ENCODE data around the gene PLXDC2. TPM values are rescaled to one million over a fixed set of nuclear protein-coding genes. Genes with fewer than 3 reads are reported as not detected.

Gene PLXDC2
- total RNA-seq, 1 experiment from 2014 or later: 0.21 TPM

DNA sequence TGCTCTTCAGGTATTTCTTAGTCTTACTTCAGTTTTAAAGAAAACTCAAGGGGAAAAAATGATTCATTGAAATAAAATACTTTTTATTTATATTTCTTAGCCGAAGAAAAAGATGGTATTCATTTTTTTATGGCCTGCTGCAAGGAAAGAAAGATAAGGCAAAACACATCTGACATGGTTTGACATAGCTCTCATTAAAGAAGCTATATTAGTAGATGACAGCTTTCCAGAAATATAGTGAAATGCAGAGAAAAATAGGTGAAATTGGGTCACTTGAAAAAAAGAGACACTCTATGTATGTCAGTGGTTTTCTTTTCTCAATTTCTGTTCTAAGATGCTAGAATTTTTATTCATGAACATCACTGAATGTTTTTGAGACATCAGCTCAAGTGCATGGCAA, 438.3 kb downstream of the PLXDC2 start:
- no TSS peak for BruUV-seq (replicated peaks)
- H3K36me3 ChIP-seq (ENCODE audit: control insufficient read depth, insufficient read depth, low read length): no peaks in the 10 kb centered on the region
- DNase-seq (ENCODE audit: low read depth, low spot score): no peak
- TF ChIP-seq TCF7L2 (IDR thresholded peaks at IDR 0.05; ENCODE audit: low read depth, low read length): no peak
- TF ChIP-seq, protein P1, sequence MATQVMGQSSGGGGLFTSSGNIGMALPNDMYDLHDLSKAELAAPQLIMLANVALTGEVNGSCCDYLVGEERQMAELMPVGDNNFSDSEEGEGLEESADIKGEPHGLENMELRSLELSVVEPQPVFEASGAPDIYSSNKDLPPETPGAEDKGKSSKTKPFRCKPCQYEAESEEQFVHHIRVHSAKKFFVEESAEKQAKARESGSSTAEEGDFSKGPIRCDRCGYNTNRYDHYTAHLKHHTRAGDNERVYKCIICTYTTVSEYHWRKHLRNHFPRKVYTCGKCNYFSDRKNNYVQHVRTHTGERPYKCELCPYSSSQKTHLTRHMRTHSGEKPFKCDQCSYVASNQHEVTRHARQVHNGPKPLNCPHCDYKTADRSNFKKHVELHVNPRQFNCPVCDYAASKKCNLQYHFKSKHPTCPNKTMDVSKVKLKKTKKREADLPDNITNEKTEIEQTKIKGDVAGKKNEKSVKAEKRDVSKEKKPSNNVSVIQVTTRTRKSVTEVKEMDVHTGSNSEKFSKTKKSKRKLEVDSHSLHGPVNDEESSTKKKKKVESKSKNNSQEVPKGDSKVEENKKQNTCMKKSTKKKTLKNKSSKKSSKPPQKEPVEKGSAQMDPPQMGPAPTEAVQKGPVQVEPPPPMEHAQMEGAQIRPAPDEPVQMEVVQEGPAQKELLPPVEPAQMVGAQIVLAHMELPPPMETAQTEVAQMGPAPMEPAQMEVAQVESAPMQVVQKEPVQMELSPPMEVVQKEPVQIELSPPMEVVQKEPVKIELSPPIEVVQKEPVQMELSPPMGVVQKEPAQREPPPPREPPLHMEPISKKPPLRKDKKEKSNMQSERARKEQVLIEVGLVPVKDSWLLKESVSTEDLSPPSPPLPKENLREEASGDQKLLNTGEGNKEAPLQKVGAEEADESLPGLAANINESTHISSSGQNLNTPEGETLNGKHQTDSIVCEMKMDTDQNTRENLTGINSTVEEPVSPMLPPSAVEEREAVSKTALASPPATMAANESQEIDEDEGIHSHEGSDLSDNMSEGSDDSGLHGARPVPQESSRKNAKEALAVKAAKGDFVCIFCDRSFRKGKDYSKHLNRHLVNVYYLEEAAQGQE (IDR thresholded peaks at IDR 0.05; ENCODE audit: insufficient read depth in 1 of 2, low read depth in 2 of 2, low read length in 1 of 2): no peak
- TF ChIP-seq, protein P2, sequence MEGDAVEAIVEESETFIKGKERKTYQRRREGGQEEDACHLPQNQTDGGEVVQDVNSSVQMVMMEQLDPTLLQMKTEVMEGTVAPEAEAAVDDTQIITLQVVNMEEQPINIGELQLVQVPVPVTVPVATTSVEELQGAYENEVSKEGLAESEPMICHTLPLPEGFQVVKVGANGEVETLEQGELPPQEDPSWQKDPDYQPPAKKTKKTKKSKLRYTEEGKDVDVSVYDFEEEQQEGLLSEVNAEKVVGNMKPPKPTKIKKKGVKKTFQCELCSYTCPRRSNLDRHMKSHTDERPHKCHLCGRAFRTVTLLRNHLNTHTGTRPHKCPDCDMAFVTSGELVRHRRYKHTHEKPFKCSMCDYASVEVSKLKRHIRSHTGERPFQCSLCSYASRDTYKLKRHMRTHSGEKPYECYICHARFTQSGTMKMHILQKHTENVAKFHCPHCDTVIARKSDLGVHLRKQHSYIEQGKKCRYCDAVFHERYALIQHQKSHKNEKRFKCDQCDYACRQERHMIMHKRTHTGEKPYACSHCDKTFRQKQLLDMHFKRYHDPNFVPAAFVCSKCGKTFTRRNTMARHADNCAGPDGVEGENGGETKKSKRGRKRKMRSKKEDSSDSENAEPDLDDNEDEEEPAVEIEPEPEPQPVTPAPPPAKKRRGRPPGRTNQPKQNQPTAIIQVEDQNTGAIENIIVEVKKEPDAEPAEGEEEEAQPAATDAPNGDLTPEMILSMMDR (IDR thresholded peaks at IDR 0.05): no peak
- ChIA-PET POLR2A (no interaction called here), CTCF (no interaction called here)
- no peaks in the 10 kb centered on the region for H3K27me3 ChIP-seq (ENCODE audit: control insufficient read depth, insufficient read depth, low read length)
- no peaks in the 10 kb centered on the region for H3K4me1 ChIP-seq (ENCODE audit: control insufficient read depth, insufficient read depth, low read length)
- intact Hi-C loops (cut with micrococcal nuclease; ENCODE audit: unreplicated experiment): no loop called here
- in situ Hi-C loops (cut with HindIII; ENCODE audit: low pct_unique_long_range_greater_than_20kb, low sequenced_read_pairs): no loop called here
- H3K9me3 ChIP-seq (ENCODE audit: control insufficient read depth, insufficient read depth, low read depth, low read length): no peaks in the 10 kb centered on the region
- ATAC-seq: no peak
- H3K27ac ChIP-seq (ENCODE audit: low read length): no peak overlapping the region
- H3K4me3 ChIP-seq (ENCODE audit: low read depth in 2 of 2, low read length in 2 of 2): no peak overlapping the region

- ChIA-PET CTCF (no interaction called here), POLR2A (no interaction called here)
- no TSS peak for BruUV-seq (replicated peaks)
Measured at GRCh38 chr10:20256969-20257368, 440.7 kb downstream of the PLXDC2 start.

More at GRCh38 chr10:20256969-20257368, 440.7 kb downstream of the PLXDC2 start:
- no peak for TF ChIP-seq TCF7L2 (IDR thresholded peaks at IDR 0.05; ENCODE audit: low read depth, low read length)
- TF ChIP-seq POLR2AphosphoS5 (IDR thresholded peaks at IDR 0.05; ENCODE audit: low read depth, low read length): no peak
- TF ChIP-seq, protein P1 (IDR thresholded peaks at IDR 0.05; ENCODE audit: insufficient read depth in 1 of 2, low read depth in 2 of 2, low read length in 1 of 2): no peak
- TF ChIP-seq SIN3A (IDR thresholded peaks at IDR 0.05; ENCODE audit: borderline replicate concordance, insufficient read depth, low read depth, low read length): no peak
- TF ChIP-seq, protein P2 (IDR thresholded peaks at IDR 0.05): no peak
- Histone ChIP-seq H3K4me1 (ENCODE audit: control insufficient read depth, insufficient read depth, low read length) (no peaks in the 10 kb centered on the region), H3K27ac (ENCODE audit: low read length) (no peak overlapping the region), H3K9me3 (ENCODE audit: control insufficient read depth, insufficient read depth, low read depth, low read length) (no peaks in the 10 kb centered on the region), H3K27me3 (ENCODE audit: control insufficient read depth, insufficient read depth, low read length) (no peaks in the 10 kb centered on the region), H3K36me3 (ENCODE audit: control insufficient read depth, insufficient read depth, low read length) (no peaks in the 10 kb centered on the region), H3K4me3 (ENCODE audit: low read depth in 2 of 2, low read length in 2 of 2) (no peak overlapping the region)
- no peak for DNase-seq (ENCODE audit: low read depth, low spot score)
- ATAC-seq: no peak
- intact Hi-C loops (cut with micrococcal nuclease; ENCODE audit: unreplicated experiment) (no loop called here), in situ Hi-C loops (cut with HindIII; ENCODE audit: low pct_unique_long_range_greater_than_20kb, low sequenced_read_pairs) (no loop called here)

All from Panc1 (cell line).